Measurements from ENCODE around the gene KCNK6. TPM values are rescaled to one million over a fixed set of nuclear protein-coding genes. Genes with fewer than 3 reads are reported as not detected.
A peak's percentile ranks its signal among the peaks of the same experiment; 100 is the strongest.

The KCNK6 gene
- total and polyA plus RNA-seq, 8 donors: under 0.01 to 32.2 (median 7.4) TPM

DNA sequence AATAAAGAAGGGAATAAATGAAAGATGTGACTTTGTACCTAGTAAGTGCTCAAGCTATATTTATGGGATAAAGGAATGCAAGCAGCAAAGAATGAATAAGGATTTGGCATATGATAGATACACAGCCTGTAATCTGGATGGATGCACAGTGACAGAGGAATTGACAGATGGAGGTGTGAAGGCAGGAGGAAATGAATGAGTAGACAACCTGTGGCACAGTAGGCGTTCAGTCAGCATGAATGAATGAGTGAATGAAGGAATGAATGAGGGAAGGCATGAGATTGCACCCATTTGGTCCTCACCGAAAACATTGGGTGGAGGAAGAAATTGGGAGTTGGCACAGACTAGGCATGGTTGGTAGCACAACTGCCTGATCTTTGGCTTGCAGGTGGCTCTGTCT lies 49.9 kb downstream of the KCNK6 start:
- intact Hi-C loops (cut with DNase I; ENCODE audit: low total_unique reads): no loop called here

GRCh38 chr19:38370299-38370698 lies 50.7 kb downstream of the KCNK6 start:
- Histone ChIP-seq H3K4me3 (no peak overlapping the region), H3K9me3 (no peaks in the 10 kb centered on the region), H3K4me1 (peaks cover 1 to 8% (median 2%) of the 10 kb centered on the region in 4 donors), H3K27ac (no peak overlapping the region), H3K27me3 (peaks cover 0 to 33% (median 0%) of the 10 kb centered on the region in 3 donors), H3K36me3 (no peaks in the 10 kb centered on the region)
- no peak for DNase-seq
- intact Hi-C loops (cut with DNase I; ENCODE audit: low total_unique reads): no loop called here
- 59 to 69% (median 61%) methylated on average over 9 to 12 of the region's 12 CpGs for WGBS, 5 donors
- no peak for TF ChIP-seq EP300 (IDR thresholded peaks at IDR 0.05)
- TF ChIP-seq POLR2AphosphoS5 (IDR thresholded peaks at IDR 0.05): no peak
- TF ChIP-seq, protein P1, sequence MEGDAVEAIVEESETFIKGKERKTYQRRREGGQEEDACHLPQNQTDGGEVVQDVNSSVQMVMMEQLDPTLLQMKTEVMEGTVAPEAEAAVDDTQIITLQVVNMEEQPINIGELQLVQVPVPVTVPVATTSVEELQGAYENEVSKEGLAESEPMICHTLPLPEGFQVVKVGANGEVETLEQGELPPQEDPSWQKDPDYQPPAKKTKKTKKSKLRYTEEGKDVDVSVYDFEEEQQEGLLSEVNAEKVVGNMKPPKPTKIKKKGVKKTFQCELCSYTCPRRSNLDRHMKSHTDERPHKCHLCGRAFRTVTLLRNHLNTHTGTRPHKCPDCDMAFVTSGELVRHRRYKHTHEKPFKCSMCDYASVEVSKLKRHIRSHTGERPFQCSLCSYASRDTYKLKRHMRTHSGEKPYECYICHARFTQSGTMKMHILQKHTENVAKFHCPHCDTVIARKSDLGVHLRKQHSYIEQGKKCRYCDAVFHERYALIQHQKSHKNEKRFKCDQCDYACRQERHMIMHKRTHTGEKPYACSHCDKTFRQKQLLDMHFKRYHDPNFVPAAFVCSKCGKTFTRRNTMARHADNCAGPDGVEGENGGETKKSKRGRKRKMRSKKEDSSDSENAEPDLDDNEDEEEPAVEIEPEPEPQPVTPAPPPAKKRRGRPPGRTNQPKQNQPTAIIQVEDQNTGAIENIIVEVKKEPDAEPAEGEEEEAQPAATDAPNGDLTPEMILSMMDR (IDR thresholded peaks at IDR 0.05): no peak
- no peak for TF ChIP-seq POLR2A (IDR thresholded peaks at IDR 0.05)

More for the DNA sequence above, 49.9 kb downstream of the KCNK6 start:
- peaks cover 0 to 40% (median 0%) of the 10 kb centered on the region in 3 donors for H3K27me3 ChIP-seq
- no peak for DNase-seq
- H3K4me3 ChIP-seq: no peak overlapping the region
- no peaks in the 10 kb centered on the region for H3K9me3 ChIP-seq
- H3K4me1 ChIP-seq: peaks cover 0 to 6% (median 0%) of the 10 kb centered on the region in 4 donors
- H3K27ac ChIP-seq: no peak overlapping the region
- 79 to 91% (median 86%) methylated on average over 2 of the region's 2 CpGs for WGBS, 5 donors
- H3K36me3 ChIP-seq: no peaks in the 10 kb centered on the region
- no peak for TF ChIP-seq POLR2A (IDR thresholded peaks at IDR 0.05)
- TF ChIP-seq, protein P1 (IDR thresholded peaks at IDR 0.05): no peak
- TF ChIP-seq EP300 (IDR thresholded peaks at IDR 0.05): no peak
- TF ChIP-seq POLR2AphosphoS5 (IDR thresholded peaks at IDR 0.05): no peak

- DNase-seq: no peak
- H3K4me1 ChIP-seq: peaks cover 9 to 16% (median 10%) of the 10 kb centered on the region in 4 donors
- 70 to 84% (median 79%) methylated on average over 6 of the region's 6 CpGs for WGBS, 5 donors
- H3K4me3 ChIP-seq: no peak overlapping the region
- intact Hi-C loops (cut with DNase I; ENCODE audit: low total_unique reads): no loop called here
- no peaks in the 10 kb centered on the region for H3K9me3 ChIP-seq
- TF ChIP-seq EP300 (IDR thresholded peaks at IDR 0.05): no peak
- TF ChIP-seq POLR2AphosphoS5 (IDR thresholded peaks at IDR 0.05): no peak
- TF ChIP-seq POLR2A (IDR thresholded peaks at IDR 0.05): no peak
- TF ChIP-seq, protein P1 (IDR thresholded peaks at IDR 0.05): no peak
- H3K27me3 ChIP-seq: peaks cover 0 to 25% (median 0%) of the 10 kb centered on the region in 3 donors
- no peak overlapping the region for H3K27ac ChIP-seq
- H3K36me3 ChIP-seq: peaks cover 0 to 2% (median 0%) of the 10 kb centered on the region in 4 donors
Measured at GRCh38 chr19:38371081-38371480, 51.4 kb downstream of the KCNK6 start.

DNA sequence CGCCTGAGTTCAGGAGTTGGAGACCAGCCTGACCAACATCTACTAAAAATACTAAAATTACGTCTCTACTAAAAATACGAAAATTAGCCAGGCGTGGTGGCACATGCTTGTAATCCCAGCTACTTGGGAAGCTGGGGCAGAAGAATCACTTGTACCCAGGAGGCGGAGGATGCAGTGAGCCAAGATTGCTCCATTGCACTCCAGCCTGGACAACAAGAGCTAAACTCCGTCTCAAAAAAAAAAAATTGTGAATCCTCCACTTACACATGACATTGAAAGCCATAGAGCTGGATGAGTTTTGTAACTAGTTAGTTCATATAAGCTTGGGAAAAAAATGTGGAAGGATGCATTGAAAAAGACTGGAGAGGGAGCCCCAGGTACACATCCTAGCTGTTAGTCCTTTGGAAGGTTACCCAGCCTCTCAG lies 54.3 kb downstream of the KCNK6 start:
- peaks cover 12 to 28% (median 22%) of the 10 kb centered on the region in 4 donors for H3K36me3 ChIP-seq
- no peaks in the 10 kb centered on the region for H3K9me3 ChIP-seq
- peak overlapping the region; percentile 61 to 92 (median 84) for H3K4me3 ChIP-seq
- intact Hi-C loops (cut with DNase I; ENCODE audit: low total_unique reads): no loop called here
- peak overlapping the region; percentile 66 to 95 (median 91) for H3K27ac ChIP-seq
- no peaks in the 10 kb centered on the region for H3K27me3 ChIP-seq
- no peak for DNase-seq
- peaks cover 16 to 28% (median 22%) of the 10 kb centered on the region in 4 donors for H3K4me1 ChIP-seq
- no peak for TF ChIP-seq POLR2A (IDR thresholded peaks at IDR 0.05)
- TF ChIP-seq, protein P1 (IDR thresholded peaks at IDR 0.05): no peak
- TF ChIP-seq EP300 (IDR thresholded peaks at IDR 0.05): no peak
- no peak for TF ChIP-seq POLR2AphosphoS5 (IDR thresholded peaks at IDR 0.05)
- WGBS, 5 donors: 67 to 73% (median 71%) methylated on average over 6 of the region's 6 CpGs

Measured in stomach (tissue), 9 donors.